Epithelial cell of esophagus (primary cell): ENCODE measurements around the gene PASK.
A peak's percentile ranks its signal among the peaks of the same experiment; 100 is the strongest.

Experiments used
- DNase-seq: peaks from one replicate; pipeline ENCODE4 v3.0.0; 2010; ENCODE audit warnings: low read depth
- H3K4me3 ChIP-seq: 2 replicates; pipeline ENCODE4 v1.5.1; 2011; ENCODE audit warnings: mild to moderate bottlenecking, low read length, control low read depth
- TF ChIP-seq, protein P1 (sequence below): IDR thresholded peaks from 2 replicates; pipeline ENCODE4 v1.5.1; 2011; ENCODE audit warnings: low read depth, mild to moderate bottlenecking, low read length, control low read depth, inconsistent platforms; ENCODE audit not compliant: insufficient read depth; ENCODE audit errors: missing control alignments

PASK gene

DNA sequence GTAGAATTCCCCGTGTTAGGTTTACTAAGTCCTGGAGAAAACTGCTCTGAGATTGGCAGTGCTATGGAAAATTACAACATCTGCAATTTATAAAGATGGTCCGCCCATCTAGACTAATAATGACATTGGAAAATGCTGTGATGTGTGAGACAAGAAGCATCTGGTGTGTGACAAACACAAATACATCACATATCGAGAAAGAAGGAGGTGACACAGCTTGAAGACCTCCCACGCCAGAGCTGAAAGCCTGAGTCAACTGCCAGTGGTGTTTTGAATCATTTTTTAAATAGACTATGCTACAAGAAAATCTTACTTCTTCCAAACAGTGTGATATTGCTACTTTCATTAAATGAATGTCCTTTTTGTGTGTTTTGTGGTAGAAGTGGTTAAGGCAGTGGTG, 30.6 kb upstream of the PASK start:
- TF ChIP-seq, protein P1, sequence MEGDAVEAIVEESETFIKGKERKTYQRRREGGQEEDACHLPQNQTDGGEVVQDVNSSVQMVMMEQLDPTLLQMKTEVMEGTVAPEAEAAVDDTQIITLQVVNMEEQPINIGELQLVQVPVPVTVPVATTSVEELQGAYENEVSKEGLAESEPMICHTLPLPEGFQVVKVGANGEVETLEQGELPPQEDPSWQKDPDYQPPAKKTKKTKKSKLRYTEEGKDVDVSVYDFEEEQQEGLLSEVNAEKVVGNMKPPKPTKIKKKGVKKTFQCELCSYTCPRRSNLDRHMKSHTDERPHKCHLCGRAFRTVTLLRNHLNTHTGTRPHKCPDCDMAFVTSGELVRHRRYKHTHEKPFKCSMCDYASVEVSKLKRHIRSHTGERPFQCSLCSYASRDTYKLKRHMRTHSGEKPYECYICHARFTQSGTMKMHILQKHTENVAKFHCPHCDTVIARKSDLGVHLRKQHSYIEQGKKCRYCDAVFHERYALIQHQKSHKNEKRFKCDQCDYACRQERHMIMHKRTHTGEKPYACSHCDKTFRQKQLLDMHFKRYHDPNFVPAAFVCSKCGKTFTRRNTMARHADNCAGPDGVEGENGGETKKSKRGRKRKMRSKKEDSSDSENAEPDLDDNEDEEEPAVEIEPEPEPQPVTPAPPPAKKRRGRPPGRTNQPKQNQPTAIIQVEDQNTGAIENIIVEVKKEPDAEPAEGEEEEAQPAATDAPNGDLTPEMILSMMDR = no peak
- DNase-seq = no peak
- H3K4me3 ChIP-seq = no peak overlapping the region

DNA sequence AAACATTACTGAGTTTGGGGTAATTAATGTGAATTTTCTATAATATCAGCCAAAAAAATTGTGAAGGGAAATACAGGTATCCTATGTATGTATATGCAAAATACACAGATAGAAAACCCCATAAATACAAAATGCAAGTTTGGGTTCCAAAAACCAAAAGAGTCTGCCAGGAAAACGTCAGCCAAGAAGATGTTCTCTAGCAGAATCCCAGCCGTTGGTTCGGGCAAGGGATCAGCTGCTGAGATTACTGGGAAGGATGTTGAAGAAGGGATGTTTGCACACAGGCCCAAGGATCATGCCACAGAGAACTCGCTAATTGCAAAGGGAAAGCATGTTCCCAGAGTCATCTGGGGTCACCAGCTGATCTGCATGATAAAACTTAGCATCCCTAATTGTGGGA, 29.7 kb upstream of the PASK start:
- H3K4me3 ChIP-seq = no peak overlapping the region
- DNase-seq = no peak
- TF ChIP-seq, protein P1 = no peak

DNA sequence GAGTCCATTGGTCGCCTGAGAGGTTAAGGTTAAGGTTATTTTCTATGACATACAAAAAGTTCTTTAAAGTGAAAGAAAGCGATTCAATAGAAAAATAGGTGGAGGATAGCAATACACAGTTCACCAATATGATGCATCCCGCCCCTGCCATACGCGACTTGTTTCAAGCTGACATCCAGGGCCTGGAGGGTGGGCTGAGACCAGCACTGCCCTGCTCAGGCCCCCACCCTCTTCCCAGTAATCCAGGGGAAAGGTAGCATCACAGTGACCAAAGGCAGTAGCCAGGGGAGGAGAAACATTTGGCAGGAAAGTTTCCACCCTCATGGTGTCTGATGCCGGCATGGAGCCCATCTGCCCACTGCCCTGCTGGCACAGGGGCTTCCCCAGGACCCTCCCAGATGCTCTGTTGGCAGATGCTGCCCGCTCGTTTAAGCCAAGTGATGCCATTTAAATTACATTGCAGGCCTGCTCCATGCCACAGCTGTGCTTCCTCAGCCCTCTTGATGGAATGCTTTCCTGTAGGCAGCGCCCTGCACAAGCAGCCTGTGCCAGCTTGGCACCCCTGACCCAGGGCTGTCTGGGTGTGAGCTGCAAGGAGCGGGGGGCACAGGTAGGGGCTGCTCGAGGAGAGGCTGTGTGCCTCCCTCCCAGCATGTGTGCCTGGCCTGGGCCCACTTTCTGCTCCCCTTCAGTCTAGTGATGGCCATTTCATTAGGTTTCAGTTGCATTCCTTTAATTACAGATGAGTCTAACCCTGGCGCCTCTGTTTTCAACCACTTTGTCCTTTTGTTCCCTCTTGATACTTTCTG, 28.5 kb upstream of the PASK start:
- TF ChIP-seq, protein P1 = no peak
- H3K4me3 ChIP-seq = no peak overlapping the region
- DNase-seq = no peak

DNA sequence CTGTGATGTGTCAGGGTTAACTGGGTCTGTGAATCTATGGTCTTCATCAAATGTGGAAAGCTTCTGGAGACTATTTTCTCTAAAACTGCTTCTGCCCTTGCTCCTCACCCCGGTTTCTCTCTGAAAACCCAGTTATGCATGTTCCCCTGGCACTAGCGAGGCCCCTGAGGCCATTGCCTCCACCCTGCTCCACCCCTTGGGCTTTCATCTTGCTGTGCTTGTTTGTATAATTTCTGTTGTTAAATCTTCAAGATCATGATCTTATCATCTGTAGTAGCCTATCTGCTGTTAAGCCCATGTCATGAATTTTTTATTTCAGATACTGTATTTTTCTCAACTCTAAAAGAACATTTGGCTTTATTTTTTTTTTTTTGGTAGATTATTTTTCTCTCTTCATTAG, 24.3 kb upstream of the PASK start:
- DNase-seq = no peak
- TF ChIP-seq, protein P1 = no peak

DNA sequence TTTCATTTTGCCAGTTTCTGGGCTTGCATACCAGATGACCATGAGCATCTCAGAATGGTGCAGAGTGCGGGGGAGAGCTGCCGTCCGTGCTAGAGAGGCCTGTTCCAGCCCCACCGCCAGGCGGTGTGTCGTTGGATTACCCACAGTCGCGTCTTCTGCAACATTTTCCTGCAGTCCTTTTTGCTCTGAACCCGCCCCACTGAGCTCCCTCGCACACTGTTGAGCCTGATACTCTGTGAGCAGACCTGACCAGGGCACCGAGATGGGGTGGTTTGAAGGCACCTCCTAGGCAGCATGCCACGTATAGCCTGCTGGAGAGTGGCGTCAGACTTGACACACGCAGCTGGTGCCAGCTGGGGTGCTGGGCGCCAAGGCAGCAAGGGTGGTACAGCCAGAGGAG, 19.1 kb upstream of the PASK start:
- DNase-seq = no peak
- H3K4me3 ChIP-seq = no peak overlapping the region
- TF ChIP-seq, protein P1 = no peak

More for the DNA sequence above, 24.3 kb upstream of the PASK start:
- H3K4me3 ChIP-seq = no peak overlapping the region

DNA sequence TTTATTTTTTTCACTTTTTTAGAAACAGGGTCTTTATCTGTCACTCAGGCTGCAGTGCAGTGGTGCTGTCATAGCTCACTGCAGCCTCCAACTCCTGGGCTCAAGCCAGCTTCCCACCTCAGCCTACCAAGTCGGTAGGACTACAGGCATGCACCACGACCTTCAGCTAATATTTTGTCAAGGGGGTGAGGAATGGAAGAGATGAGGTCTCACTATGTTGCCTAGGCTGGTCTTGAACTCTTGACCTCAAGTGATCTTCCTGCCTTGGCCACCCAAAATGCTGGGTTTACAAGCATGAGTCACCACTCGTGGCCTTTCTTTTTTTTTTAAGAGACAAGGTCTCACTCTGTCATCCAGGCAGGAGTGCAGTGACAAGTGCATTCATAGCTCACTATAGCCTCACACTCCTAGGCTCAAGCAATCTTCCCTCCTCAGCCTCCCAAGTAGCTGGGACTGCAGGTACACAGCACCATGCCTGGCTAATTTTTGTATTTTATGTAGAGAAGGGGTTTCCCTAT, 14.4 kb upstream of the PASK start:
- TF ChIP-seq, protein P1 = no peak
- no peak overlapping the region for H3K4me3 ChIP-seq
- DNase-seq = no peak

DNA sequence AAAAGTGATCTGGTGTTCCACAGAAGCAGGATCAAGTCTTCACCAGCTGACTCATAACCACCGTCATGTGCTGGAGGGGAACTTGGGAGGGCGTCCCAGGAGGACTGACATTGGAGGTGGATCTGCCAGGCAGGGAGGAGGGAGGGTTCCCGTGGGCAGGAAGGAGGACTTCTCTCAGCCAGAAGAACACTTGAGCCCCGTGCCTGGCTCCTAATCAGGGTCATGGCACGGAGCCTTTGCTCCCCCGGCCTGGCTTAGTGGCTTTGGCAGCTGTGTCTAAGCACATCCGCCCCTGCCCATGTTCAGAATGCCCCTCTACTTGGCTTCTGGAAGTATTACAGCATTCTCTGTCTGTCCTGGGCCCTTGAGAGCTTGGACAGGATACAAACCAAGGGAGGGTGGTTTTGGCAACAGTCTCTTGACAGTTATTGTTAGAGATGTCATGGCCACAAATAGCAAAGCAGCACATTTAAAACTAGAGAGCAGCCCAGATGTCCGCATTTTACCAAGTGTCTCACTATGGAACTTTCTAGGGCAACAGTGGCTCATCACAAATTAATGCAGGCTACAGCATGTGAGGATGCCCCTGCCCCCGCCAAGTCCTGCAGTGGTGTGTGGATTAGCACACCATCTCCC, 12.5 kb upstream of the PASK start:
- H3K4me3 ChIP-seq = no peak overlapping the region
- TF ChIP-seq, protein P1 = no peak
- peak; percentile 10 for DNase-seq
